HCT116 (cell line): ENCODE data around the gene VTI1A. TPM values are rescaled to one million over a fixed set of nuclear protein-coding genes. Genes with fewer than 3 reads are reported as not detected.

Experiments
- ATAC-seq: fragments of 200-7000 bp; cut with Tn5 transposase; 2 replicates; pipeline ENCODE4 v1.9.1; 2020; ENCODE audit warnings: mild to moderate bottlenecking, moderate library complexity
- BruUV-seq: library from RNA; stranded (reverse); fragments of 400-500 nt; replicated peaks from 2 replicates; lab custom pipeline; 2021; lab: Mats Ljungman, UMichigan
- CTCF ChIA-PET: fragments of 300-600 bp; sonication (Branson Sonifier 250); formaldehyde crosslinking; loops from one replicate; lab custom pipeline; 2021; ENCODE audit warnings: antibody characterized with exemption; lab: Charles Lee
- POLR2A ChIA-PET: fragments of 300-600, 350-600 bp; sonication (Branson Sonifier 250); formaldehyde crosslinking; loops from one replicate; lab custom pipeline; 2021; ENCODE audit warnings: antibody characterized with exemption; lab: Charles Lee
- RAD21 ChIA-PET, 2 experiments: fragments of 300-600 bp; sonication (Branson Sonifier 250); formaldehyde crosslinking; loops; one replicate each; lab custom pipeline; 2023; ENCODE audit warnings: low total read pairs in 2 of 2; ENCODE audit not compliant: uncharacterized antibody in 2 of 2, unreplicated experiment in 2 of 2, low non-redundant PET in 1 of 2; lab: Charles Lee
- DNase-seq: peaks from one replicate; pipeline ENCODE4 v3.0.0-alpha.2; 2010; ENCODE audit warnings: low read depth, low spot score
- H2AFZ ChIP-seq: fragments of 200-600 bp; shearing (Covaris generic), sonication (generic); 2 replicates; pipeline ENCODE4 v1.6.1; 2017; ENCODE audit warnings: low read depth, mixed run types, mixed read lengths, antibody characterized with exemption, low read length; ENCODE audit not compliant: poor library complexity, severe bottlenecking
- H3K27ac ChIP-seq: 2 replicates; pipeline ENCODE4 v1.5.1; 2012; ENCODE audit warnings: low read depth, low read length
- H3K27me3 ChIP-seq: fragments of 200-600 bp; sonication (generic); 2 replicates; pipeline ENCODE4 v1.6.1; 2016; ENCODE audit warnings: mixed run types, low read length, mixed read lengths; ENCODE audit not compliant: insufficient read depth
- H3K36me3 ChIP-seq, 2 experiments: fragments of 200-500 bp in 1 of 2; fragments of 200-600 bp in 1 of 2; sonication (Bioruptor generic) in 1 of 2; sonication (generic) in 1 of 2; 2 replicates each; pipeline versions ENCODE4 v1.5.1 to v1.6.1; 2014 to 2016; ENCODE audit warnings: low read length in 2 of 2, inconsistent platforms in 1 of 2, mixed read lengths in 1 of 2, mixed run types in 1 of 2; ENCODE audit not compliant: insufficient read depth in 2 of 2, control insufficient read depth in 1 of 2
- H3K4me1 ChIP-seq, 2 experiments: fragments of 200-600 bp in 1 of 2; sonication (generic) in 1 of 2; 2 replicates each; pipeline versions ENCODE4 v1.5.1 to v1.6.1; 2012 to 2017; ENCODE audit warnings: low read length in 2 of 2, inconsistent platforms in 1 of 2, mild to moderate bottlenecking in 1 of 2, mixed read lengths in 1 of 2, mixed run types in 1 of 2, moderate library complexity in 1 of 2; ENCODE audit not compliant: insufficient read depth in 2 of 2, control insufficient read depth in 1 of 2
- H3K4me2 ChIP-seq: fragments of 200-600 bp; sonication (generic); 2 replicates; pipeline ENCODE4 v1.6.1; 2017; ENCODE audit warnings: mixed run types, low read length, mixed read lengths
- H3K4me3 ChIP-seq, 2 experiments: fragments of 200-600 bp in 1 of 2; sonication (generic) in 1 of 2; replicated peaks in 1 of 2; 2 replicates each; pipeline ENCODE4 v1.5.1; 2011 to 2016; ENCODE audit warnings: low read length in 2 of 2, control low read depth in 1 of 2, low read depth in 1 of 2, mild to moderate bottlenecking in 1 of 2, mixed read lengths in 1 of 2, mixed run types in 1 of 2
- H3K79me2 ChIP-seq: fragments of 200-600 bp; sonication (generic); 2 replicates; pipeline ENCODE4 v1.6.1; 2017; ENCODE audit warnings: mild to moderate bottlenecking, mixed run types, low read length, moderate library complexity, mixed read lengths; ENCODE audit not compliant: insufficient read depth
- H3K9ac ChIP-seq: fragments of 200-600 bp; sonication (generic); 2 replicates; pipeline ENCODE4 v1.6.1; 2016; ENCODE audit warnings: low read length, mixed read lengths
- H3K9me2 ChIP-seq: fragments of 200-600 bp; sonication (generic), shearing (Covaris generic); 2 replicates; pipeline ENCODE4 v1.6.1; 2017; ENCODE audit warnings: mixed run types, mild to moderate bottlenecking, moderate library complexity; ENCODE audit not compliant: insufficient read depth
- H3K9me3 ChIP-seq, 2 experiments: fragments of 200-500 bp in 1 of 2; fragments of 200-600 bp in 1 of 2; sonication (Bioruptor generic) in 1 of 2; sonication (generic) in 1 of 2; 2 replicates each; pipeline ENCODE4 v1.6.1; 2014 to 2017; ENCODE audit warnings: low read length in 2 of 2, mixed read lengths in 2 of 2, inconsistent platforms in 1 of 2, low read depth in 1 of 2, mild to moderate bottlenecking in 1 of 2, mixed run types in 1 of 2, moderate library complexity in 1 of 2; ENCODE audit not compliant: control insufficient read depth in 1 of 2, insufficient read depth in 1 of 2
- H4K20me1 ChIP-seq: fragments of 200-600 bp; sonication (generic), shearing (Covaris generic); 2 replicates; pipeline ENCODE4 v1.6.1; 2017; ENCODE audit warnings: mixed run types, mild to moderate bottlenecking, moderate library complexity; ENCODE audit not compliant: insufficient read depth
- CEBPB ChIP-seq: IDR thresholded peaks from 2 replicates; pipeline ENCODE4 v1.6.1; 2012; ENCODE audit warnings: low read depth
- ELF1 ChIP-seq: IDR thresholded peaks from 2 replicates; pipeline ENCODE4 v1.6.1; 2012; ENCODE audit warnings: low read depth, borderline replicate concordance
- EZH2 ChIP-seq: fragments of 200-600 bp; sonication (generic); IDR thresholded peaks from 2 replicates; pipeline ENCODE4 v1.6.1; 2017; ENCODE audit warnings: antibody characterized with exemption, mixed run types
- FOSL1 ChIP-seq: IDR thresholded peaks from 2 replicates; pipeline ENCODE4 v1.6.1; 2012; ENCODE audit warnings: low read depth
- JUND ChIP-seq: IDR thresholded peaks from 2 replicates; pipeline ENCODE4 v1.6.1; 2012
- REST ChIP-seq: IDR thresholded peaks from 2 replicates; pipeline ENCODE4 v1.6.1; 2012; ENCODE audit warnings: low read depth
- SIN3A ChIP-seq: IDR thresholded peaks from 2 replicates; pipeline ENCODE4 v1.6.1; 2012; ENCODE audit warnings: low read depth
- SP1 ChIP-seq: IDR thresholded peaks from 2 replicates; pipeline ENCODE4 v1.6.1; 2012; ENCODE audit warnings: low read depth
- SRF ChIP-seq: IDR thresholded peaks from 2 replicates; pipeline ENCODE4 v1.6.1; 2012; ENCODE audit warnings: low read depth
- TCF7L2 ChIP-seq: IDR thresholded peaks from 2 replicates; pipeline ENCODE4 v1.7.0; 2011; ENCODE audit warnings: borderline replicate concordance, inconsistent platforms; ENCODE audit not compliant: insufficient read depth, insufficient read length; ENCODE audit errors: extremely low read depth
- ZFX ChIP-seq: fragments of 450-650 bp; IDR thresholded peaks from 2 replicates; pipeline ENCODE4 v1.6.1; 2017
- ZNF274 ChIP-seq: fragments of 200-500 bp; sonication (Bioruptor generic); IDR thresholded peaks from 2 replicates; pipeline ENCODE4 v1.6.1; 2014; ENCODE audit warnings: mild to moderate bottlenecking, low read depth, low read length, inconsistent platforms
- intact Hi-C: fragments of 100-400 bp; cut with micrococcal nuclease; formaldehyde crosslinking; loops from 2 replicates; pipeline ENCODE4 v1.10.0; 2022
- total RNA-seq: library from RNA; stranded (reverse); gene quantifications from one replicate; pipeline ENCODE4 v1.2.1, GENCODE V29; 2021; ENCODE audit not compliant: unreplicated experiment
- TF ChIP-seq, protein P1 (sequence below): IDR thresholded peaks from 2 replicates; pipeline ENCODE4 v1.6.1; 2012

VTI1A gene
- total RNA-seq, 1 experiment from 2014 or later = 80.7 TPM

- no peak overlapping the region for H3K4me2 ChIP-seq
- RAD21 ChIA-PET = no interaction called here
- H3K9me2 ChIP-seq = no peaks in the 10 kb centered on the region
- no peak overlapping the region for H3K4me3 ChIP-seq
- H3K9ac ChIP-seq = no peak overlapping the region
- BruUV-seq = TSS peak; percentile 4
- no peaks in the 10 kb centered on the region for H3K27me3 ChIP-seq
- no peak for ATAC-seq
- no peak for TF ChIP-seq SIN3A
- TF ChIP-seq FOSL1 = no peak
- no peak for TF ChIP-seq TCF7L2
- no peak for TF ChIP-seq JUND
- no peak for TF ChIP-seq SP1
- TF ChIP-seq, all 23 proteins: peak for 0
- DNase-seq = no peak
- H3K79me2 ChIP-seq = peaks cover 16% of the 10 kb centered on the region
- H3K9me3 ChIP-seq = no peaks in the 10 kb centered on the region
- H4K20me1 ChIP-seq = no peaks in the 10 kb centered on the region
- ChIA-PET POLR2A (no interaction called here), CTCF (interaction anchor here (1.0 kb wide), 1 partner anchor 159 kb away, joined by 4 read pairs; no protein-coding TSS in a partner anchor)
- intact Hi-C loops = no loop called here
- H2AFZ ChIP-seq = no peak overlapping the region
- H3K36me3 ChIP-seq = peaks cover 26 to 40% of the 10 kb centered on the region in 2 experiments
- H3K4me1 ChIP-seq = peaks cover 0 to 5% of the 10 kb centered on the region in 2 experiments; a peak in 3 of 4 replicates
- no peak overlapping the region for H3K27ac ChIP-seq
Observed at GRCh38 chr10:112466802-112467201, 19.8 kb downstream of the VTI1A start.

DNA sequence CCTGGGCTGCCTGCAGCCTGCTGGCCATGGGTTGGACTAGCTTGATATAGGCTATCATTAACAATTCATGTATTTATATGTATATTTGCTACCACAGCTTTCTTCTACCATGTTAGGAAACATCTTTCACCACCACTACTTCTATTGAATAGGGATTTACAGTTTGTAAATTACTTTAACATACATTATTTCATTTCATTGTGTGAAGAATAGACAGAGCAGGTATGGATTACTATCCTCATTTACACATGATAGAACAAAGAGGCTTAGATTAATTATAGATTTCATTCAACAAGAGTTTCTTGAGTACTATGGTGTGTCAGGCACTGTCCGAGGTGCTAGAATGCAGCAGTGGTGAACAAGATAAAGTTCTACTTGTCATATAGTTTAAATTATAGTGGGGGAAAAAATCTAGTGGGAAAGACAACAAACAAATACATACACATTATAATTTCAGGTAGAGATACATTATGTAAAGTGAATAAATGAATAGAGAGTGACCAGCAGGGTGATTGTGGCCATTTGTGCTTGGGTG is 20.6 kb downstream of the VTI1A start:
- no peak overlapping the region for H3K4me2 ChIP-seq
- no peak overlapping the region for H3K4me3 ChIP-seq
- ChIA-PET POLR2A (no interaction called here), CTCF (interaction anchor here (1.0 kb wide), 1 partner anchor 159 kb away, joined by 4 read pairs; no protein-coding TSS in a partner anchor), RAD21 (no interaction called here)
- H3K27me3 ChIP-seq = no peaks in the 10 kb centered on the region
- H3K27ac ChIP-seq = no peak overlapping the region
- TF ChIP-seq ELF1 (no peak), REST (peak; percentile 66), ZFX (no peak), ZNF274 (no peak), EZH2 (no peak), CEBPB (no peak), SRF (no peak)
- TF ChIP-seq, protein P1, sequence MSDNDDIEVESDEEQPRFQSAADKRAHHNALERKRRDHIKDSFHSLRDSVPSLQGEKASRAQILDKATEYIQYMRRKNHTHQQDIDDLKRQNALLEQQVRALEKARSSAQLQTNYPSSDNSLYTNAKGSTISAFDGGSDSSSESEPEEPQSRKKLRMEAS = no peak
- H3K36me3 ChIP-seq = peaks cover 26 to 40% of the 10 kb centered on the region in 2 experiments
- H3K9ac ChIP-seq = no peak overlapping the region
- BruUV-seq = no TSS peak
- no peaks in the 10 kb centered on the region for H4K20me1 ChIP-seq
- ATAC-seq (no peak), DNase-seq (no peak)
- H3K9me2 ChIP-seq = no peaks in the 10 kb centered on the region
- intact Hi-C loops = no loop called here
- H3K4me1 ChIP-seq = peaks cover 3 to 13% of the 10 kb centered on the region in 2 experiments; a peak in 3 of 4 replicates
- H3K9me3 ChIP-seq = no peaks in the 10 kb centered on the region
- H3K79me2 ChIP-seq = peaks cover 24% of the 10 kb centered on the region
- no peak overlapping the region for H2AFZ ChIP-seq
